Osteocyte (in vitro differentiated cells): ENCODE data around the gene OR5B12. TPM values are rescaled to one million over a fixed set of nuclear protein-coding genes. Genes with fewer than 3 reads are reported as not detected.

Source experiments
- DNase-seq: peaks from one replicate; pipeline ENCODE4 v3.0.0; 2021; ENCODE audit warnings: mixed read lengths; ENCODE audit not compliant: unreplicated experiment; ENCODE audit errors: extremely low spot score
- H3K27ac Mint-ChIP-seq: one replicate; pipeline ENCODE4 v1.8.0; 2021; ENCODE audit warnings: mild to moderate bottlenecking, mixed read lengths; ENCODE audit not compliant: unreplicated experiment
- H3K27me3 Mint-ChIP-seq: one replicate; pipeline ENCODE4 v1.8.0; 2021; ENCODE audit warnings: mixed read lengths; ENCODE audit not compliant: unreplicated experiment
- H3K36me3 Mint-ChIP-seq: one replicate; pipeline ENCODE4 v1.8.0; 2021; ENCODE audit warnings: mixed read lengths; ENCODE audit not compliant: unreplicated experiment
- H3K4me1 Mint-ChIP-seq: one replicate; pipeline ENCODE4 v1.8.0; 2021; ENCODE audit warnings: mixed read lengths; ENCODE audit not compliant: unreplicated experiment
- H3K4me3 Mint-ChIP-seq: one replicate; pipeline ENCODE4 v1.8.0; 2021; ENCODE audit warnings: mild to moderate bottlenecking, moderate library complexity, mixed read lengths; ENCODE audit not compliant: unreplicated experiment
- H3K9me3 Mint-ChIP-seq: one replicate; pipeline ENCODE4 v1.8.0; 2021; ENCODE audit warnings: mixed read lengths; ENCODE audit not compliant: unreplicated experiment
- total RNA-seq: library from RNA; stranded (reverse); gene quantifications from 2 replicates; pipeline ENCODE4 v1.2.1, GENCODE V29; 2021
- TF ChIP-seq, protein P1 (sequence below): fragments of 200-600 bp; sonication (generic); IDR thresholded peaks from 2 replicates; pipeline ENCODE4 v1.5.0; 2021; ENCODE audit warnings: antibody characterized with exemption, mild to moderate bottlenecking, moderate library complexity

The OR5B12 gene
- total RNA-seq, 1 donor from 2014 or later, result not detected

DNA sequence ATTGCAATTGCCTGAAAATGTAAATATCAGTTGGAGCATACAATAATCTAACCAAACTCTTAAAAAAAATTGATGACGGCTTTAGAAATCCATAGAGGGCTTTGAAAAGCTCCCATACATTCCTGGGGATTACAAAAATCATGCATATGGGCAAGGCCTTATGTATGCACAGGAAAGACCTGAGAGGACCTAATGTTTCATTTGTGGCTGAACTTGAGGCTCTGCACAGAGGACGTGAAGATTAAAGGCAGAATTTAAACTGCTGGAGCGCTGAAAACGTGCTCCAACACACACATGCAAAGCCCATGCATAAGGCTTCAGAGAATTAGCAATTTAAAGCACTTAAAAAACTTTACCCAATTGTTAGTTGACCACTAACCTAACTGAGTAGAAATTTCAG lies 3.5 kb downstream of the OR5B12 start:
- H3K4me3 Mint-ChIP-seq, result no peak overlapping the region
- TF ChIP-seq, protein P1, sequence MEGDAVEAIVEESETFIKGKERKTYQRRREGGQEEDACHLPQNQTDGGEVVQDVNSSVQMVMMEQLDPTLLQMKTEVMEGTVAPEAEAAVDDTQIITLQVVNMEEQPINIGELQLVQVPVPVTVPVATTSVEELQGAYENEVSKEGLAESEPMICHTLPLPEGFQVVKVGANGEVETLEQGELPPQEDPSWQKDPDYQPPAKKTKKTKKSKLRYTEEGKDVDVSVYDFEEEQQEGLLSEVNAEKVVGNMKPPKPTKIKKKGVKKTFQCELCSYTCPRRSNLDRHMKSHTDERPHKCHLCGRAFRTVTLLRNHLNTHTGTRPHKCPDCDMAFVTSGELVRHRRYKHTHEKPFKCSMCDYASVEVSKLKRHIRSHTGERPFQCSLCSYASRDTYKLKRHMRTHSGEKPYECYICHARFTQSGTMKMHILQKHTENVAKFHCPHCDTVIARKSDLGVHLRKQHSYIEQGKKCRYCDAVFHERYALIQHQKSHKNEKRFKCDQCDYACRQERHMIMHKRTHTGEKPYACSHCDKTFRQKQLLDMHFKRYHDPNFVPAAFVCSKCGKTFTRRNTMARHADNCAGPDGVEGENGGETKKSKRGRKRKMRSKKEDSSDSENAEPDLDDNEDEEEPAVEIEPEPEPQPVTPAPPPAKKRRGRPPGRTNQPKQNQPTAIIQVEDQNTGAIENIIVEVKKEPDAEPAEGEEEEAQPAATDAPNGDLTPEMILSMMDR, result no peak
- DNase-seq, result no peak
- H3K9me3 Mint-ChIP-seq, result peaks cover 3% of the 10 kb centered on the region
- H3K27me3 Mint-ChIP-seq, result peaks cover 6% of the 10 kb centered on the region
- H3K36me3 Mint-ChIP-seq, result no peaks in the 10 kb centered on the region
- H3K4me1 Mint-ChIP-seq, result no peaks in the 10 kb centered on the region
- no peak overlapping the region for H3K27ac Mint-ChIP-seq

GRCh38 chr11:58434217-58434616 lies 7.8 kb downstream of the OR5B12 start:
- no peak for DNase-seq

GRCh38 chr11:58433638-58434203 lies 8.3 kb downstream of the OR5B12 start:
- Mint-ChIP-seq H3K27ac (no peak overlapping the region), H3K9me3 (peaks cover 16% of the 10 kb centered on the region), H3K4me3 (no peak overlapping the region), H3K4me1 (no peaks in the 10 kb centered on the region), H3K27me3 (peaks cover 14% of the 10 kb centered on the region), H3K36me3 (no peaks in the 10 kb centered on the region)
- no peak for DNase-seq
- TF ChIP-seq, protein P1, result no peak

More at GRCh38 chr11:58434217-58434616, 7.8 kb downstream of the OR5B12 start:
- TF ChIP-seq, protein P1, result no peak
- Mint-ChIP-seq H3K4me3 (no peak overlapping the region), H3K27ac (no peak overlapping the region), H3K27me3 (peaks cover 9% of the 10 kb centered on the region), H3K4me1 (no peaks in the 10 kb centered on the region), H3K9me3 (peaks cover 15% of the 10 kb centered on the region), H3K36me3 (no peaks in the 10 kb centered on the region)

DNA sequence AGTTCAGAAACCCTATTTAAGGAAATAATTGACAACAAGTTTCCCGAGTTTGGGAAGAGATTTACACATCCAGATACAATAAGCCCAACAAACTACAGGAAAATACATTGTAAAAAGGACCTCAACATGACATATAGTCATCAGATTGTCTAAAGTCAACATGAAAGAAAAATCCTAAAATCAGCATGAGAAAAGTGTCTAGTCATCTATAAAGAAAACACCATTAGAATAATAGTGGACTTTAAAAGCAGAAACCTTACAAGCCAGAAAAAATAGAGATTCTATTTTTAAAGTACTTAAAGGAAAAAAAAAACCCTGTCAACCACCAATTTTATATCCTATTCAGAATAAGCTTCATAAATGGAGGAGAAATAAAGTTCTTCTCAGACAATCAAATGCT lies 12.8 kb downstream of the OR5B12 start:
- no peaks in the 10 kb centered on the region for H3K36me3 Mint-ChIP-seq
- peaks cover 14% of the 10 kb centered on the region for H3K9me3 Mint-ChIP-seq
- H3K27me3 Mint-ChIP-seq, result peaks cover 18% of the 10 kb centered on the region
- TF ChIP-seq, protein P1, result no peak
- no peak overlapping the region for H3K27ac Mint-ChIP-seq
- H3K4me3 Mint-ChIP-seq, result no peak overlapping the region
- no peaks in the 10 kb centered on the region for H3K4me1 Mint-ChIP-seq
- DNase-seq, result no peak

DNA sequence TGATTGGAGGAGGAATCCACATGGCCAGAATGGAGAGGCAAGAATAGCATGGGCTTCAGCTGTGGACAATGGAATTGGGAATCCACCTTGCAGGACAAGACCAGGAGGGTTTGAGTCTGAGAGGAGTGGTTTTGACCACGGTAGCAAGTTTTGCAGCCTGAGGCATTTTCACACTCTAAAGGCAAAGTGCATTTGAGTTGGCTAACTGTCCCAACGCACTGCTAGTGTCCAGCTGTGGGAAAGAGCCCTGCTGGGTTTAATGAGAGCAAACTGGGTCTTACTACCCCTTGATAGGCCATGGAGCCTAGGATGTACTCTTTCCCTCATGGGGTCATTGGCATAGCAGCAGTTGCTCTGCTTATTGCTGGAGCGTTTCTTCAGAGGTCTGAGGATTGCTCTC lies 14.0 kb downstream of the OR5B12 start, which contains the start of gene OR5B2:
Gene OR5B2 (minus strand): TSS at position 101 of the 400 bp plus-strand sequence. CDS start 4,860 bp downstream, outside the sequence.
- TF ChIP-seq, protein P1, result no peak
- no peak for DNase-seq
- H3K27ac Mint-ChIP-seq, result no peak within 1 kb of the TSS
- H3K4me3 Mint-ChIP-seq, result no peak within 1 kb of the TSS
- no peaks in the 10 kb centered on the region for H3K4me1 Mint-ChIP-seq
- H3K36me3 Mint-ChIP-seq, result no peaks in the 10 kb centered on the region
- H3K27me3 Mint-ChIP-seq, result peaks cover 25% of the 10 kb centered on the region
- H3K9me3 Mint-ChIP-seq, result peaks cover 14% of the 10 kb centered on the region
